Neural cell (in vitro differentiated cells): ENCODE data around the gene TAAR9. TPM values are rescaled to one million over a fixed set of nuclear protein-coding genes. Genes with fewer than 3 reads are reported as not detected.

Experiments used
- H2AFZ ChIP-seq: fragments of 200-600, 300-800 bp; sonication (generic), shearing (Covaris generic); 2 replicates; pipeline ENCODE4 v1.6.0; 2014; ENCODE audit warnings: low read depth, mild to moderate bottlenecking, antibody characterized with exemption, low read length, moderate library complexity
- H3F3A ChIP-seq: fragments of 200-600 bp; shearing (Covaris generic); 2 replicates; pipeline ENCODE4 v1.6.1; 2016; ENCODE audit warnings: mild to moderate bottlenecking, moderate library complexity, mixed read lengths, antibody characterized with exemption, low read length; ENCODE audit not compliant: insufficient read depth, poor library complexity, severe bottlenecking
- H3K27ac ChIP-seq: fragments of 200-600, 300-800 bp; sonication (generic), shearing (Covaris generic); 2 replicates; pipeline ENCODE4 v1.5.1; 2014; ENCODE audit warnings: mild to moderate bottlenecking, low read length, moderate library complexity
- H3K27me3 ChIP-seq: fragments of 300-800, 200-600 bp; sonication (generic), shearing (Covaris generic); 2 replicates; pipeline ENCODE4 v1.6.0; 2014; ENCODE audit warnings: mild to moderate bottlenecking, low read depth, low read length, moderate library complexity; ENCODE audit not compliant: insufficient read depth
- H3K36me3 ChIP-seq: fragments of 300-800, 200-600 bp; sonication (generic), shearing (Covaris generic); 2 replicates; pipeline ENCODE4 v1.5.1; 2014; ENCODE audit warnings: mild to moderate bottlenecking, antibody characterized with exemption, low read length, moderate library complexity; ENCODE audit not compliant: insufficient read depth
- H3K4me2 ChIP-seq: fragments of 300-800, 200-600 bp; sonication (generic), shearing (Covaris generic); 2 replicates; pipeline ENCODE4 v1.6.0; 2014; ENCODE audit warnings: mild to moderate bottlenecking, low read length
- H3K4me3 ChIP-seq: fragments of 300-800, 200-600 bp; sonication (generic), shearing (Covaris generic); 2 replicates; pipeline ENCODE4 v1.5.1; 2014; ENCODE audit warnings: mild to moderate bottlenecking, low read length, moderate library complexity
- H3K79me2 ChIP-seq: fragments of 200-600 bp; shearing (Covaris generic); replicated peaks from 2 replicates; pipeline ENCODE4 v1.6.0; 2014; ENCODE audit warnings: mild to moderate bottlenecking, low read length, moderate library complexity; ENCODE audit not compliant: insufficient read depth
- H3K9ac ChIP-seq: fragments of 300-800, 200-600 bp; sonication (generic), shearing (Covaris generic); 2 replicates; pipeline ENCODE4 v1.6.1; 2016; ENCODE audit warnings: mild to moderate bottlenecking, low read length, mixed read lengths
- H3K9me2 ChIP-seq: fragments of 200-600 bp; shearing (Covaris generic); 2 replicates; pipeline ENCODE4 v1.6.1; 2016; ENCODE audit warnings: mild to moderate bottlenecking, low read length, mixed read lengths; ENCODE audit not compliant: insufficient read depth
- H3K9me3 ChIP-seq: fragments of 200-600, 300-800 bp; sonication (generic), shearing (Covaris generic); 2 replicates; pipeline ENCODE4 v1.6.1; 2016; ENCODE audit warnings: mild to moderate bottlenecking, mixed run types, low read length, moderate library complexity, mixed read lengths
- H4K20me1 ChIP-seq: fragments of 200-600 bp; shearing (Covaris generic); 2 replicates; pipeline ENCODE4 v1.6.1; 2016; ENCODE audit warnings: mild to moderate bottlenecking, mixed run types; ENCODE audit not compliant: insufficient read depth
- CTCF ChIP-seq: fragments of 450-650 bp; IDR thresholded peaks from 2 replicates; pipeline ENCODE4 v1.5.1; 2014; ENCODE audit warnings: antibody characterized with exemption, mild to moderate bottlenecking, moderate library complexity; ENCODE audit not compliant: poor library complexity, severe bottlenecking
- EP300 ChIP-seq: fragments of 450-650 bp; conservative IDR thresholded peaks from 2 replicates; pipeline ENCODE4 v1.6.1; 2014; ENCODE audit warnings: antibody characterized with exemption, mild to moderate bottlenecking, moderate library complexity; ENCODE audit not compliant: poor library complexity, severe bottlenecking
- EZH2 ChIP-seq: fragments of 200-600, 300-800 bp; shearing (Covaris generic), sonication (generic); IDR thresholded peaks from 2 replicates; pipeline ENCODE4 v1.6.1; 2014; ENCODE audit warnings: antibody characterized with exemption, low read length, borderline replicate concordance, mild to moderate bottlenecking; ENCODE audit not compliant: insufficient read depth, poor library complexity, severe bottlenecking
- MXI1 ChIP-seq: fragments of 450-650 bp; conservative IDR thresholded peaks from 2 replicates; pipeline ENCODE4 v1.6.1; 2014; ENCODE audit warnings: antibody characterized with exemption, mild to moderate bottlenecking; ENCODE audit not compliant: poor library complexity, severe bottlenecking
- POLR2AphosphoS5 ChIP-seq: IDR thresholded peaks from 2 replicates; pipeline ENCODE4 v1.6.1; 2012
- RAD21 ChIP-seq: fragments of 450-650 bp; conservative IDR thresholded peaks from 2 replicates; pipeline ENCODE4 v1.6.1; 2014; ENCODE audit warnings: antibody characterized with exemption, mild to moderate bottlenecking, moderate library complexity
- REST ChIP-seq: IDR thresholded peaks from 2 replicates; pipeline ENCODE4 v1.6.1; 2012; ENCODE audit warnings: borderline replicate concordance
- SMC3 ChIP-seq: fragments of 450-650 bp; conservative IDR thresholded peaks from 2 replicates; pipeline ENCODE4 v1.6.1; 2014; ENCODE audit warnings: antibody characterized with exemption, mild to moderate bottlenecking, moderate library complexity; ENCODE audit not compliant: poor library complexity
- TAF1 ChIP-seq: IDR thresholded peaks from 2 replicates; pipeline ENCODE4 v1.6.1; 2012; ENCODE audit warnings: low read depth
- polyA plus RNA-seq: library from polyadenylated mRNA; depleted of rRNA; stranded (reverse); fragments of >200 nt; gene quantifications from 2 replicates; pipeline ENCODE4 v1.2.3, GENCODE V29; 2014

TAAR9 gene
- polyA plus RNA-seq, 1 donor from 2014 or later, result not detected

GRCh38 chr6:132524646-132525045, 13.4 kb upstream of the TAAR9 start:
- H3K4me2 ChIP-seq, result no peak overlapping the region
- H3K4me3 ChIP-seq, result no peak overlapping the region
- no peaks in the 10 kb centered on the region for H3K9me3 ChIP-seq
- H3K27me3 ChIP-seq, result no peaks in the 10 kb centered on the region
- H3K9me2 ChIP-seq, result no peaks in the 10 kb centered on the region
- no peak overlapping the region for H2AFZ ChIP-seq
- TF ChIP-seq EZH2 (no peak), SMC3 (no peak), POLR2AphosphoS5 (no peak), RAD21 (no peak), CTCF (no peak), TAF1 (no peak), MXI1 (no peak), REST (no peak), EP300 (no peak)
- H3F3A ChIP-seq, result no peaks in the 10 kb centered on the region
- no peaks in the 10 kb centered on the region for H4K20me1 ChIP-seq
- no peaks in the 10 kb centered on the region for H3K79me2 ChIP-seq
- no peak overlapping the region for H3K27ac ChIP-seq
- no peak overlapping the region for H3K9ac ChIP-seq
- H3K36me3 ChIP-seq, result no peaks in the 10 kb centered on the region

- Histone ChIP-seq H3K9me3 (no peaks in the 10 kb centered on the region), H4K20me1 (no peaks in the 10 kb centered on the region), H3K36me3 (no peaks in the 10 kb centered on the region), H3F3A (no peaks in the 10 kb centered on the region), H3K4me2 (no peak overlapping the region), H2AFZ (no peak overlapping the region), H3K9me2 (no peaks in the 10 kb centered on the region), H3K4me3 (no peak overlapping the region), H3K9ac (no peak overlapping the region), H3K27me3 (no peaks in the 10 kb centered on the region), H3K27ac (no peak overlapping the region), H3K79me2 (no peaks in the 10 kb centered on the region)
- no peak for TF ChIP-seq MXI1
- TF ChIP-seq EP300, result no peak
Measured at GRCh38 chr6:132525866-132526265, 12.2 kb upstream of the TAAR9 start.

- Histone ChIP-seq H3K27ac (no peak overlapping the region), H3K4me3 (no peak overlapping the region), H3K9me2 (no peaks in the 10 kb centered on the region), H3K36me3 (no peaks in the 10 kb centered on the region), H4K20me1 (no peaks in the 10 kb centered on the region), H3K9ac (no peak overlapping the region), H3K9me3 (no peaks in the 10 kb centered on the region), H3F3A (no peaks in the 10 kb centered on the region), H3K27me3 (no peaks in the 10 kb centered on the region), H2AFZ (no peak overlapping the region), H3K4me2 (no peak overlapping the region), H3K79me2 (no peaks in the 10 kb centered on the region)
- no peak for TF ChIP-seq CTCF
- TF ChIP-seq SMC3, result no peak
- no peak for TF ChIP-seq REST
- no peak for TF ChIP-seq EP300
- TF ChIP-seq TAF1, result no peak
- TF ChIP-seq POLR2AphosphoS5, result no peak
- no peak for TF ChIP-seq RAD21
- no peak for TF ChIP-seq MXI1
- TF ChIP-seq EZH2, result no peak
Measured at GRCh38 chr6:132526461-132526860, 11.6 kb upstream of the TAAR9 start.
